T-cell (primary cell): ENCODE measurements around the gene LTB4R. TPM values are rescaled to one million over a fixed set of nuclear protein-coding genes. Genes with fewer than 3 reads are reported as not detected.

Experiments used
- ATAC-seq, 4 experiments: fragments of 200-7000 bp in 3 of 4; fragments of 150-1000 bp in 1 of 4; cut with Tn5 transposase; replicated peaks in 1 of 4; 1 replicate in 3 of 4; 2 replicates in 1 of 4; pipeline ENCODE4 v1.10.0; 2021; ENCODE audit warnings: moderate library complexity in 3 of 4, mild to moderate bottlenecking in 2 of 4, moderate number of reproducible peaks in 1 of 4
- CTCF ChIA-PET, 2 donors: fragments of 300-600 bp; sonication (Branson Sonifier 250); formaldehyde crosslinking; loops; one replicate each; lab custom pipeline; 2022; ENCODE audit warnings: antibody characterized with exemption in 2 of 2; lab: Charles Lee
- POLR2A ChIA-PET, 2 donors: fragments of 300-600 bp; sonication (Branson Sonifier 250); formaldehyde crosslinking; loops; one replicate each; lab custom pipeline; 2022; ENCODE audit warnings: antibody characterized with exemption in 2 of 2; lab: Charles Lee
- DNase-seq, 35 experiments: peaks; one replicate each; pipeline versions ENCODE4 v3.0.0 to v3.0.0-alpha.2; 2013 to 2023
- H3K27ac ChIP-seq: one replicate; pipeline ENCODE4 v1.5.1; 2013; ENCODE audit warnings: low read length
- H3K27me3 ChIP-seq, 2 experiments: replicated peaks in 1 of 2; 1 replicate in 1 of 2; 2 replicates in 1 of 2; pipeline versions ENCODE4 v1.6.1 to v1.7.0; 2013; ENCODE audit warnings: low read length in 1 of 2, mixed read lengths in 1 of 2; ENCODE audit not compliant: control insufficient read depth in 2 of 2, insufficient read depth in 2 of 2; ENCODE audit errors: extremely low read depth in 1 of 2
- H3K36me3 ChIP-seq, 2 donors: 1 replicate in 1 of 2; 2 replicates in 1 of 2; pipeline versions ENCODE4 v1.6.1 to v1.7.0; 2013; ENCODE audit warnings: low read length in 1 of 2; ENCODE audit not compliant: control insufficient read depth in 2 of 2, insufficient read depth in 1 of 2; ENCODE audit errors: extremely low read depth in 1 of 2
- H3K4me1 ChIP-seq, 2 experiments: 1 replicate in 1 of 2; 2 replicates in 1 of 2; pipeline versions ENCODE4 v1.6.1 to v1.7.0; 2013; ENCODE audit warnings: low read length in 2 of 2, mixed read lengths in 1 of 2; ENCODE audit not compliant: insufficient read depth in 2 of 2, control insufficient read depth in 1 of 2; ENCODE audit errors: extremely low read depth in 1 of 2
- H3K4me3 ChIP-seq, 2 donors: 1 replicate in 1 of 2; 2 replicates in 1 of 2; pipeline versions ENCODE4 v1.5.1 to v1.7.0; 2013; ENCODE audit warnings: mild to moderate bottlenecking in 2 of 2, low read length in 1 of 2, moderate library complexity in 1 of 2; ENCODE audit not compliant: control insufficient read depth in 1 of 2; ENCODE audit errors: extremely low read depth in 1 of 2
- H3K9me3 ChIP-seq: 2 replicates; pipeline ENCODE4 v1.7.0; 2013
- H3K27ac Mint-ChIP-seq, 2 donors: one replicate each; pipeline ENCODE4 v1.8.0; 2020 to 2021; ENCODE audit warnings: mild to moderate bottlenecking in 2 of 2, mixed read lengths in 2 of 2
- H3K27me3 Mint-ChIP-seq, 2 donors: one replicate each; pipeline ENCODE4 v1.8.0; 2021 to 2022; ENCODE audit warnings: mixed read lengths in 2 of 2
- H3K36me3 Mint-ChIP-seq: one replicate; pipeline ENCODE4 v1.8.0; 2021; ENCODE audit warnings: mixed read lengths
- H3K4me1 Mint-ChIP-seq, 3 donors: one replicate each; pipeline ENCODE4 v1.8.0; 2020 to 2022; ENCODE audit warnings: mixed read lengths in 3 of 3, mild to moderate bottlenecking in 1 of 3
- H3K4me3 Mint-ChIP-seq, 3 donors: one replicate each; pipeline ENCODE4 v1.8.0; 2020 to 2022; ENCODE audit warnings: mild to moderate bottlenecking in 3 of 3, mixed read lengths in 3 of 3, moderate library complexity in 3 of 3
- H3K9me3 Mint-ChIP-seq, 3 donors: one replicate each; pipeline ENCODE4 v1.8.0; 2020 to 2022; ENCODE audit warnings: mixed read lengths in 3 of 3
- WGBS: methylation state at CpG from one replicate; pipeline ENCODE4 v1.1.5; 2013; ENCODE audit warnings: missing lambda C conversion rate; ENCODE audit not compliant: insufficient coverage; 5-methylcytosine and 5-hydroxymethylcytosine counted together
- total RNA-seq, 35 experiments: library from RNA in 6 of 35; stranded (reverse) in 6 of 35; fragments of 120-200 nt in 1 of 35; gene quantifications; one replicate each; pipeline versions ENCODE4 v1.2.1 to v1.2.4 and lab custom pipeline; 2013 to 2026

The LTB4R gene
- total RNA-seq, 5 donors from 2014 or later (not counting 1 experiment from before 2014, with no cell fraction given) = 17.0 to 29.0 (median 18.0) TPM

DNA sequence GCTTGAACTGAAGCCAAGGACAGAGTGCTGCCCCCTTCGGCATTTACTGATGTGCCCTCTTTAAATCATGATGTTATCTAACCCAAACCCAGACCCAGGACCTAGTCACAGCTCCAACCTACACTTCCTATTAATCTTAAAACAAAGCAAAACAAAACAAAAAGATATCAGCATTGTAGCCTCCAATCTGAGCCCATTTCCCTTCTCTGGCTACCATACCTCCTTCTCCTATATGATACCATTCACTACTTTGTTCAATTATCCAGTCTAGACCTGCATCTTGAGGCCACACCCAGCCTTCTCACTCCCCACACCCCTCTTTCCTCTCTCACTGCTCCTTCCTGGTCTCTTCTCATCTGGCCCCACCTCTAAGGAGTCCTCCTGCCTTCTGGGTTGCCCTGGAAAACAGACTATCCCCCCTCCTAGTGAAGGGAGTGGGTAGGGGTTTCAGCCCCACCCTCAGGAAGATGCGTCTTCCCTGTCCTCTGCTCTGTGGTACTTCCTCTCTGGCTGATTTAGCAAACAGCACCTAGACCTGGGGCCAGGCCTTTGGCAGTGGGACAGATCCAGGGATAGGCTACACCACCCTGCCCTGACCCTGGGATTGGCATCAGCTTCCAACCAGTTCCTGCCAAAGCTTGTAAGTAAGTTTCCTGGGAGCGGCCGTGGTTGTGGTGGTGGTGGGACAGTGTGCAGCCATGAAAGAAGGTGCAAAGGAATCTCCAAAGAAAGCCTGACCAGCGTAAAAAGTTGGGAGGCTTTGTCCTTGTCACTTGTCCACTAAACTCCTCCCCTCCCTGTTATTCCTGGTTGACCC is 3.3 kb downstream of the LTB4R start:
- Histone ChIP-seq H3K36me3 (no peaks in the 10 kb centered on the region), H3K4me1 (peaks cover 39 to 60% of the 10 kb centered on the region in 2 experiments), H3K9me3 (no peaks in the 10 kb centered on the region), H3K4me3 (no peak overlapping the region), H3K27ac (peak overlapping the region; percentile 77), H3K27me3 (no peaks in the 10 kb centered on the region)
- 58% methylated on average over 2 of the region's 5 CpGs for WGBS
- no peak for DNase-seq
- H3K27me3 Mint-ChIP-seq = peaks cover 0 to 3% of the 10 kb centered on the region in 2 donors
- H3K27ac Mint-ChIP-seq = peak overlapping the region; percentile 94
- H3K36me3 Mint-ChIP-seq = peaks cover 4% of the 10 kb centered on the region
- ChIA-PET CTCF (interaction anchor here in 1 of 2 donors (0.8 kb wide), 1 partner anchor 84 kb away, joined by 3 read pairs; no protein-coding TSS in a partner anchor), POLR2A (interaction anchor here in 1 of 2 donors (0.6 kb wide), 1 partner anchor 15 kb away, joined by 3 read pairs; no protein-coding TSS in a partner anchor)
- ATAC-seq = no peak
- H3K4me1 Mint-ChIP-seq = peaks cover 59 to 61% (median 60%) of the 10 kb centered on the region in 3 donors
- H3K9me3 Mint-ChIP-seq = no peaks in the 10 kb centered on the region
- peak overlapping the region in 2 of 3 donors; percentile 10 to 74 for H3K4me3 Mint-ChIP-seq

DNA sequence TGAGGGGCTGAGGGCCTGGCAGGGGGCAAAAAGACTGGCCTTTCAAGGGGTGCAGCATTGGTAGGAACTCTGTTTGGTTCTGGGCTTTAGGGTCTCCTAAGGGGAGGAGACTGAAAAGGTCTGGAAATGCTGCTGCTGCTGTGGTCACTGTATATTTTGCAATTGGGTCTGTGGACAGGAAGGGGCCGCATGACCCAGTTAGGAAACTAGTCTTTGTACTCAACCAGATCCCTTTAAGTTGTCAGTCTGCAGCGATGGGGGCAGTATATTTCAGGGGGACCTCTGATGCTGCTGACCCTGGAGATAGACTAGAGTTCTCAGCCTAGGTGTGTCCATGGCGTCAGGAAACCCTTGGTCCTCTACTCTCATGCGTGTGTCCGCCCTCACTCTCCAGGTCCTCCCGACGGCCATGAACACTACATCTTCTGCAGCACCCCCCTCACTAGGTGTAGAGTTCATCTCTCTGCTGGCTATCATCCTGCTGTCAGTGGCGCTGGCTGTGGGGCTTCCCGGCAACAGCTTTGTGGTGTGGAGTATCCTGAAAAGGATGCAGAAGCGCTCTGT is 4.0 kb downstream of the LTB4R start:
- Histone ChIP-seq H3K27me3 (no peaks in the 10 kb centered on the region), H3K27ac (no peak overlapping the region), H3K36me3 (no peaks in the 10 kb centered on the region), H3K4me3 (no peak overlapping the region), H3K4me1 (peaks cover 32 to 52% of the 10 kb centered on the region in 2 experiments), H3K9me3 (no peaks in the 10 kb centered on the region)
- Mint-ChIP-seq H3K4me3 (peak overlapping the region in 2 of 3 donors; percentile 3 to 74), H3K27me3 (peaks cover 1 to 3% of the 10 kb centered on the region in 2 donors), H3K4me1 (peaks cover 51 to 53% (median 53%) of the 10 kb centered on the region in 3 donors), H3K36me3 (peaks cover 4% of the 10 kb centered on the region), H3K9me3 (no peaks in the 10 kb centered on the region), H3K27ac (peak overlapping the region; percentile 72 to 94)
- no peak for DNase-seq
- WGBS = 88% methylated on average over 4 of the region's 10 CpGs
- ChIA-PET POLR2A (interaction anchor here in 1 of 2 donors (0.6 kb wide), 1 partner anchor 107 kb away, joined by 4 read pairs; no protein-coding TSS in a partner anchor), CTCF (interaction anchor here in 1 of 2 donors (0.6 kb wide), 1 partner anchor 18 kb away, joined by 4 read pairs; no protein-coding TSS in a partner anchor)
- ATAC-seq = no peak

DNA sequence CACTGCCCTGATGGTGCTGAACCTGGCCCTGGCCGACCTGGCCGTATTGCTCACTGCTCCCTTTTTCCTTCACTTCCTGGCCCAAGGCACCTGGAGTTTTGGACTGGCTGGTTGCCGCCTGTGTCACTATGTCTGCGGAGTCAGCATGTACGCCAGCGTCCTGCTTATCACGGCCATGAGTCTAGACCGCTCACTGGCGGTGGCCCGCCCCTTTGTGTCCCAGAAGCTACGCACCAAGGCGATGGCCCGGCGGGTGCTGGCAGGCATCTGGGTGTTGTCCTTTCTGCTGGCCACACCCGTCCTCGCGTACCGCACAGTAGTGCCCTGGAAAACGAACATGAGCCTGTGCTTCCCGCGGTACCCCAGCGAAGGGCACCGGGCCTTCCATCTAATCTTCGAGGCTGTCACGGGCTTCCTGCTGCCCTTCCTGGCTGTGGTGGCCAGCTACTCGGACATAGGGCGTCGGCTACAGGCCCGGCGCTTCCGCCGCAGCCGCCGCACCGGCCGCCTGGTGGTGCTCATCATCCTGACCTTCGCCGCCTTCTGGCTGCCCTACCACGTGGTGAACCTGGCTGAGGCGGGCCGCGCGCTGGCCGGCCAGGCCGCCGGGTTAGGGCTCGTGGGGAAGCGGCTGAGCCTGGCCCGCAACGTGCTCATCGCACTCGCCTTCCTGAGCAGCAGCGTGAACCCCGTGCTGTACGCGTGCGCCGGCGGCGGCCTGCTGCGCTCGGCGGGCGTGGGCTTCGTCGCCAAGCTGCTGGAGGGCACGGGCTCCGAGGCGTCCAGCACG is 4.7 kb downstream of the LTB4R start:
- H3K4me3 ChIP-seq = no peak overlapping the region
- no peaks in the 10 kb centered on the region for H3K27me3 ChIP-seq
- DNase-seq = no peak
- H3K36me3 ChIP-seq = no peaks in the 10 kb centered on the region
- CTCF ChIA-PET = interaction anchor here (0.6 kb wide), 2 partner anchors 17 to 18 kb away, joined by 3 to 4 read pairs; no protein-coding TSS in a partner anchor
- H3K4me1 ChIP-seq = peaks cover 30 to 49% of the 10 kb centered on the region in 2 experiments
- Mint-ChIP-seq H3K27ac (no peak overlapping the region), H3K9me3 (no peaks in the 10 kb centered on the region), H3K27me3 (peaks cover 2 to 3% of the 10 kb centered on the region in 2 donors), H3K36me3 (peaks cover 4% of the 10 kb centered on the region), H3K4me1 (peaks cover 50 to 51% (median 50%) of the 10 kb centered on the region in 3 donors), H3K4me3 (peak overlapping the region in 1 of 3 donors; percentile 74)
- H3K27ac ChIP-seq = no peak overlapping the region
- POLR2A ChIA-PET = interaction anchor here in 1 of 2 donors (0.6 kb wide), 1 partner anchor 106 kb away, joined by 4 read pairs; no protein-coding TSS in a partner anchor
- ATAC-seq = no peak
- WGBS = 96% methylated on average over 66 of the region's 70 CpGs
- no peaks in the 10 kb centered on the region for H3K9me3 ChIP-seq

- peaks cover 4% of the 10 kb centered on the region for H3K36me3 Mint-ChIP-seq
- peaks cover 29 to 45% of the 10 kb centered on the region in 2 experiments for H3K4me1 ChIP-seq
- ChIA-PET POLR2A (no interaction called here), CTCF (interaction anchor here in 1 of 2 donors (0.6 kb wide), 1 partner anchor 18 kb away, joined by 3 read pairs; no protein-coding TSS in a partner anchor)
- no peak overlapping the region for H3K4me3 Mint-ChIP-seq
- H3K4me1 Mint-ChIP-seq = peaks cover 47 to 51% (median 48%) of the 10 kb centered on the region in 3 donors
- no peaks in the 10 kb centered on the region for H3K9me3 ChIP-seq
- H3K27ac Mint-ChIP-seq = no peak overlapping the region
- WGBS = 97% methylated on average over 11 of the region's 18 CpGs
- H3K27me3 ChIP-seq = no peaks in the 10 kb centered on the region
- H3K9me3 Mint-ChIP-seq = no peaks in the 10 kb centered on the region
- H3K4me3 ChIP-seq = no peak overlapping the region
- ATAC-seq = no peak
- H3K27ac ChIP-seq = no peak overlapping the region
- H3K27me3 Mint-ChIP-seq = peaks cover 2 to 3% of the 10 kb centered on the region in 2 donors
- no peaks in the 10 kb centered on the region for H3K36me3 ChIP-seq
- no peak for DNase-seq
Measured at GRCh38 chr14:24316597-24316950, 5.3 kb downstream of the LTB4R start.

GRCh38 chr14:24317141-24317928 is 6.0 kb downstream of the LTB4R start:
- Mint-ChIP-seq H3K4me3 (no peak overlapping the region), H3K36me3 (peaks cover 4% of the 10 kb centered on the region), H3K27me3 (peaks cover 2 to 3% of the 10 kb centered on the region in 2 donors), H3K9me3 (no peaks in the 10 kb centered on the region), H3K27ac (peak overlapping the region in 1 of 2 donors; percentile 28), H3K4me1 (peaks cover 39 to 43% (median 40%) of the 10 kb centered on the region in 3 donors)
- Histone ChIP-seq H3K9me3 (no peaks in the 10 kb centered on the region), H3K36me3 (no peaks in the 10 kb centered on the region), H3K4me3 (no peak overlapping the region), H3K4me1 (peaks cover 23 to 37% of the 10 kb centered on the region in 2 experiments), H3K27ac (no peak overlapping the region), H3K27me3 (peaks cover 0 to 6% of the 10 kb centered on the region in 2 experiments)
- ATAC-seq (no peak), DNase-seq (no peak)
- 100% methylated on average over 2 of the region's 3 CpGs for WGBS
- CTCF ChIA-PET = no interaction called here
- POLR2A ChIA-PET = no interaction called here
